Measurements from ENCODE around the gene CAPN12.

The CAPN12 gene

DNA sequence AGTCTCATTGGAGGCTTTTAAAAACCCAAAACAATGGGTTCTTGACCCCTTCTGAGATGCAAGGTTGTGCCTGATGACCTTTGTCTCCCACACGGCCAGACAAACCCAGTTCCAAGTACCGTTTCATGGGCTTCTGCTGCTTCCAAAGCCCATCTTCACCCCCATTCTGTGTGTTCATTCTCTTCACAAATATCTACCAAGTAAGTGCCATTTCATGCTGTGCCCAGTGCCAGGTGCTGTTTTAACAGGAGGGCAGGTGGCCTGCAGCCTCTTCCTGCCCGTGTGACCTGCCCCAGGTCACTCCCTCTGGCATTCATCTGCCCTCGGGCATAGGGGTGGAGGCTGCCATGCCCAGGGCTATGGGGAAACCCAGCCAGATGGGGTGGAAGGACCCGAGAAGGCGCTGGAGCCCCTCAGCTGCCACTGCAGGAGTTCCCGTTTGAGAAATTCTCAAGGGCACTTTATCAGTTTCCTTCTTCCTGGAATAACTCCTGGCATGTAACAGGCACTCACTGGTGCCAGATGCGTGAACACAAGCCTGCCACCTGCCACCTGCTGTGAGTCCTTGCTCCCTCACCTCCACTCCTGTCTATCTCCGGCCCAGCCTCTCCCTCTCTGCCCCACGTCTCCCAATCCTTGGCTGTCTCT, 12.5 kb downstream of the CAPN12 start:
- in situ Hi-C loops (cut with MboI; ENCODE audit: low sequenced_read_pairs, unreplicated experiment), result no loop called here
- TF ChIP-seq, protein P1, sequence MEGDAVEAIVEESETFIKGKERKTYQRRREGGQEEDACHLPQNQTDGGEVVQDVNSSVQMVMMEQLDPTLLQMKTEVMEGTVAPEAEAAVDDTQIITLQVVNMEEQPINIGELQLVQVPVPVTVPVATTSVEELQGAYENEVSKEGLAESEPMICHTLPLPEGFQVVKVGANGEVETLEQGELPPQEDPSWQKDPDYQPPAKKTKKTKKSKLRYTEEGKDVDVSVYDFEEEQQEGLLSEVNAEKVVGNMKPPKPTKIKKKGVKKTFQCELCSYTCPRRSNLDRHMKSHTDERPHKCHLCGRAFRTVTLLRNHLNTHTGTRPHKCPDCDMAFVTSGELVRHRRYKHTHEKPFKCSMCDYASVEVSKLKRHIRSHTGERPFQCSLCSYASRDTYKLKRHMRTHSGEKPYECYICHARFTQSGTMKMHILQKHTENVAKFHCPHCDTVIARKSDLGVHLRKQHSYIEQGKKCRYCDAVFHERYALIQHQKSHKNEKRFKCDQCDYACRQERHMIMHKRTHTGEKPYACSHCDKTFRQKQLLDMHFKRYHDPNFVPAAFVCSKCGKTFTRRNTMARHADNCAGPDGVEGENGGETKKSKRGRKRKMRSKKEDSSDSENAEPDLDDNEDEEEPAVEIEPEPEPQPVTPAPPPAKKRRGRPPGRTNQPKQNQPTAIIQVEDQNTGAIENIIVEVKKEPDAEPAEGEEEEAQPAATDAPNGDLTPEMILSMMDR (IDR thresholded peaks at IDR 0.05; ENCODE audit: borderline replicate concordance, control extremely low read depth, extremely low read depth, insufficient read depth, missing control alignments), result no peak
- DNase-seq (ENCODE audit: low spot score), result no peak

DNA sequence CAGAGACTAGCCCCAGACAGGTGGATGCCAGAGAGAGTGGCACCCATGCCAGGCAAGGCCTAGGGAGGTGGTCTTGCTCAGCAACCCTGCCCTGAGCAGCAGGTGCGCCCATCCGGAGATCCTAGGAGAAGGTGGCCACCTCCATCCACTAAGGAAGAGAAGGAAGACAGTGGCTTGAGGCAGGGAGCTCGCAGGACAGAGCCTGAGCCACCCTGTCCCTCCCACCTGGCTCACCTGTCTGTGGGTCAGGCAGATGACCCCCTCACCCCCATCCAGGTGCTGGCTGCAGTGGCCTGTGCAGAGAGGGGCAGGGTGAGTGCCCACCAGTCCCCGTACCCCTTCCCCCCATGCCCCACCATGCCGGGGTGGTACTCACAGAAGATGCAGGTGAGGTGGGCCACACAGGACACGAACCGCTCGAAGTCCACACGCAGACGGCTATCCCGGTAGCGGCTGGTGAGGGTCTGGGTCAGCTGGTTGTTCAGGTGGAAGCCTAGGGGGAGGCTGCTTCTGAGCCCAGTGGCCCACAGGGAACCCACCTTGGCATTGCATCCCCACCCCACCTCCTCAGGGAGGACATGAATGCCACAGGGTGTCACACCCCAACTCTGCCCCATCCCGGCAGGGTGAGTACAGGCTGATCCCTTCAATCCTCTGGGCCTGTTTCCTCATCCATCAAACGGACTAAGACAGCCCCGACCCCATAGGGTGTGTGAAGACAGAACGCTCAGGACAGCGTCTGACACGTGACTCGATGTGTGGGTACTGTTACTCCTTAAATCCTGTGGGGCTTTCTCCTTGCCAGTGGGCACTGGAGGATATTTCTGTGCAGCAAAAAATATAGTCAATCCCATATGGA, 13.3 kb downstream of the CAPN12 start:
- in situ Hi-C loops (cut with MboI; ENCODE audit: low sequenced_read_pairs, unreplicated experiment), result no loop called here
- TF ChIP-seq, protein P1 (IDR thresholded peaks at IDR 0.05; ENCODE audit: borderline replicate concordance, control extremely low read depth, extremely low read depth, insufficient read depth, missing control alignments), result no peak
- no peak for DNase-seq (ENCODE audit: low spot score)

DNA sequence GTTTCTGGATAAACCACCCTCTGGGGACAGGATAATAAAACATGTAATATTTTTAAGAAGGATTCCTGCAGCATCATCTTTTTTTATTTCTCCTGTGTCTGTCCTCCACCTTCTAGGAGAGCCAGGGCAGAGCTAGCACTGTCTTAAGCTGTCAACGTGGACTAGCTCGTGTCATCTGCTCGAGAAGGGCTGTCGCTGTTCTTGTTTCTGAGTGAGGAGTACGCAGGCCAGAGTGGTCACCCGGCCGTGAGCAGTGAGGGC, 13.9 kb downstream of the CAPN12 start:
- in situ Hi-C loops (cut with MboI; ENCODE audit: low sequenced_read_pairs, unreplicated experiment), result no loop called here
- TF ChIP-seq, protein P1 (IDR thresholded peaks at IDR 0.05; ENCODE audit: borderline replicate concordance, control extremely low read depth, extremely low read depth, insufficient read depth, missing control alignments), result no peak
- DNase-seq (ENCODE audit: low spot score), result no peak

DNA sequence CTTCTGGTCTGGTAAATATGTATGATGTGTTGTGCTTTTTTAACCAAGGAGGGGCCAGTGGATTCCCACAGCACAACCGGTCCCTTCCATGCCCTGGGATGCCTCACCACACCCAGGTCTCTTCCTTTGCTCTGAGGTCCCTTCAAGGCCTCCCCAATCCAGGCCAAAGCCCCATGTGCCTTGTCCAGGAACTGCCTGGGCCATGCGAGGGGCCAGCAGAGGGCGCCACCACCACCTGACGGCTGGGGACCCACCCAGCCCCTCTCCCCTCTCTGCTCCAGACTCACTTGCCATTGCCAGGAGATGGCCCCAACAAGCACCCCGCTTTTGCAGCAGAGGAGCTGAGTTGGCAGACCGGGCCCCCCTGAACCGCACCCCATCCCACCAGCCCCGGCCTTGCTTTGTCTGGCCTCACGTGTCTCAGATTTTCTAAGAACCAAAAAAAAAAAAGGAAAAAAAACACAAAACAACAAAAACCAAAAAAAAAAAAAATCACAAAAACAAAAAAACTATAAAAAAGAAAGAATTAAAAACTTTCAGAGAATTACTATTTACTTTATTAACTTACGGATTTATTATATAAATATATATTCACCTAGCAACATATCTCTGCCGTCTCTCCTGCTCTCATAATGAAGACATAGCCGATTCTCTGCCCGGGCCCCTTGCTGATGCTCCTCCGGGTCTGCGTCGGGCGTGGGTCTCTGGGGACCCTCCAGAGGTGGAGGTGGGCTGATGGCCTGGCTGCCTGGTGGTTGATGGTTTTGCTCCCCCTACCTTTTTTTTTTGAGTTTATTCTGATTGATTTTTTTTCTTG, 14.4 kb downstream of the CAPN12 start:
- TF ChIP-seq, protein P1 (IDR thresholded peaks at IDR 0.05; ENCODE audit: borderline replicate concordance, control extremely low read depth, extremely low read depth, insufficient read depth, missing control alignments), result peak; percentile 75
- peak; percentile 80 for DNase-seq (ENCODE audit: low spot score)

DNA sequence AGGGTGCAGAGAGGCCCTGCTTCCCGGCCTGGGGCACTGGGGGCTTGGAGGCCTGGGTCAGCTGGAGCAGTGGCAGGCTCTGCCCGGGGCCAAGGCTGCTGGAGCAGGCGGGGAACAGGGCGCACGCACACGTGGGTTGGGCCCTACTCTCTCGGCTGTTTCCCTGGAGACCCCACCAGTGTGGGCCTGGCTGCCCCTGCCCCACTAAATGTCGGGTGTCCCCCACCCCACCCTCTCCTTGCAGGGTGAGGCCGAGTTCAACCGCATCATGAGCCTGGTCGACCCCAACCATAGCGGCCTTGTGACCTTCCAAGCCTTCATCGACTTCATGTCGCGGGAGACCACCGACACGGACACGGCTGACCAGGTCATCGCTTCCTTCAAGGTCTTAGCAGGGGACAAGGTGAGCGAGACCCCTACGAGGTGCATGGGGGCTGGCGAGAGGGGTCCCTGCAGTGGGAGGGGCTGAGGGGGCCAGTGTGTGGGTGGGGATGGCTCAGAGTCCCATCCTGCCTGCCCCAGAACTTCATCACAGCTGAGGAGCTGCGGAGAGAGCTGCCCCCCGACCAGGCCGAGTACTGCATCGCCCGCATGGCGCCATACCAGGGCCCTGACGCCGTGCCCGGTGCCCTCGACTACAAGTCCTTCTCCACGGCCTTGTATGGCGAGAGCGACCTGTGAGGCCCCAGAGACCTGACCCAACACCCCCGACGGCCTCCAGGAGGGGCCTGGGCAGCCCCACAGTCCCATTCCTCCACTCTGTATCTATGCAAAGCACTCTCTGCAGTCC, 15.3 kb downstream of the CAPN12 start:
- DNase-seq (ENCODE audit: low spot score), result no peak
- TF ChIP-seq, protein P1 (IDR thresholded peaks at IDR 0.05; ENCODE audit: borderline replicate concordance, control extremely low read depth, extremely low read depth, insufficient read depth, missing control alignments), result no peak
- in situ Hi-C loops (cut with MboI; ENCODE audit: low sequenced_read_pairs, unreplicated experiment), result no loop called here

More for the DNA sequence above, 14.4 kb downstream of the CAPN12 start:
- in situ Hi-C loops (cut with MboI; ENCODE audit: low sequenced_read_pairs, unreplicated experiment), result no loop called here
